IMR-90 (cell line): ENCODE results near the gene ZNF169. TPM values are rescaled to one million over a fixed set of nuclear protein-coding genes. Genes with fewer than 3 reads are reported as not detected.

ENCODE experiments used
- ATAC-seq: fragments of 200-7000 bp; cut with Tn5 transposase; 2 replicates; pipeline ENCODE4 v1.9.1; 2020; ENCODE audit warnings: low read depth, mild to moderate bottlenecking, moderate library complexity
- Bru-seq: library from RNA; stranded (reverse); fragments of 400-500 nt; gene quantifications from one replicate; lab custom pipeline; 2021; lab: Mats Ljungman, UMichigan
- BruChase-seq, 2 experiments: library from RNA; stranded (reverse); fragments of 400-500 nt; gene quantifications; one replicate each; lab custom pipeline; 2021; lab: Mats Ljungman, UMichigan
- BruUV-seq: library from RNA; stranded (reverse); fragments of 400-500 nt; replicated peaks from 2 replicates; lab custom pipeline; 2021; lab: Mats Ljungman, UMichigan
- CTCF ChIA-PET: fragments of 300-600 bp; formaldehyde crosslinking; extraction: SDS; loops from one replicate; lab custom pipeline; 2021; ENCODE audit warnings: antibody characterized with exemption; lab: Yijun Ruan, JAX
- POLR2A ChIA-PET: fragments of 300-600 bp; sonication (Branson Sonifier 250); formaldehyde crosslinking; loops from one replicate; lab custom pipeline; 2022; ENCODE audit warnings: antibody characterized with exemption; ENCODE audit not compliant: unreplicated experiment; lab: Charles Lee
- DNase-seq: peaks from one replicate; pipeline ENCODE4 v3.0.0; 2013
- H2AFZ ChIP-seq: replicated peaks from 2 replicates; pipeline ENCODE3; 2013; ENCODE audit warnings: low read length, mild to moderate bottlenecking; ENCODE audit not compliant: poor library complexity
- H2AK5ac ChIP-seq: 2 replicates; pipeline ENCODE4 v1.6.1; 2013; ENCODE audit warnings: low read depth, low read length, inconsistent platforms
- H2AK9ac ChIP-seq: replicated peaks from 2 replicates; pipeline ENCODE3; 2013; ENCODE audit warnings: mild to moderate bottlenecking, low read depth, low read length, moderate library complexity; ENCODE audit not compliant: poor library complexity
- H2BK120ac ChIP-seq: 2 replicates; pipeline ENCODE4 v1.6.1; 2013; ENCODE audit warnings: low read depth, low read length, inconsistent platforms
- H2BK15ac ChIP-seq: 3 replicates; pipeline ENCODE4 v1.6.1; 2013; ENCODE audit warnings: low read depth, low read length, inconsistent platforms
- H2BK20ac ChIP-seq: 2 replicates; pipeline ENCODE4 v1.6.1; 2013; ENCODE audit warnings: low read depth, mild to moderate bottlenecking, inconsistent platforms, low read length, moderate library complexity
- H2BK5ac ChIP-seq: 2 replicates; pipeline ENCODE4 v1.6.1; 2013; ENCODE audit warnings: mild to moderate bottlenecking, low read depth, low read length, inconsistent platforms; ENCODE audit not compliant: poor library complexity, severe bottlenecking
- H3K14ac ChIP-seq: replicated peaks from 2 replicates; pipeline ENCODE4 v1.6.1; 2013; ENCODE audit warnings: low read depth, low read length, inconsistent platforms
- H3K18ac ChIP-seq: 2 replicates; pipeline ENCODE4 v1.6.1; 2013; ENCODE audit warnings: low read depth, low read length, control low read depth
- H3K23ac ChIP-seq: 2 replicates; pipeline ENCODE4 v1.6.1; 2013; ENCODE audit warnings: low read depth, low read length, inconsistent platforms
- H3K27ac ChIP-seq: 2 replicates; pipeline ENCODE4 v1.5.1; 2013; ENCODE audit warnings: mild to moderate bottlenecking, control low read depth, low read length; ENCODE audit not compliant: insufficient read depth
- H3K27me3 ChIP-seq: 2 replicates; pipeline ENCODE4 v1.6.1; 2013; ENCODE audit warnings: low read length; ENCODE audit not compliant: control insufficient read depth, insufficient read depth
- H3K36me3 ChIP-seq: 2 replicates; pipeline ENCODE4 v1.6.1; 2013; ENCODE audit warnings: low read length, mixed read lengths; ENCODE audit not compliant: control insufficient read depth, insufficient read depth
- H3K4ac ChIP-seq: 2 replicates; pipeline ENCODE4 v1.6.1; 2013; ENCODE audit warnings: low read depth, low read length, inconsistent platforms
- H3K4me1 ChIP-seq: 2 replicates; pipeline ENCODE4 v1.6.1; 2013; ENCODE audit warnings: low read length, mixed read lengths; ENCODE audit not compliant: control insufficient read depth, insufficient read depth
- H3K4me2 ChIP-seq: 2 replicates; pipeline ENCODE4 v1.6.1; 2013; ENCODE audit warnings: low read depth, mild to moderate bottlenecking, control low read depth, low read length, moderate library complexity
- H3K4me3 ChIP-seq: 2 replicates; pipeline ENCODE4 v1.5.1; 2013; ENCODE audit warnings: low read depth, mild to moderate bottlenecking, control low read depth, low read length, moderate library complexity; ENCODE audit not compliant: insufficient read depth
- H3K56ac ChIP-seq: 2 replicates; pipeline ENCODE4 v1.6.1; 2013; ENCODE audit warnings: low read length, inconsistent platforms; ENCODE audit not compliant: insufficient read depth; ENCODE audit errors: extremely low read depth
- H3K79me1 ChIP-seq, 2 experiments: 2 replicates each; pipeline ENCODE4 v1.6.1; 2013; ENCODE audit warnings: low read length in 2 of 2, inconsistent platforms in 1 of 2, low read depth in 1 of 2
- H3K9ac ChIP-seq: 2 replicates; pipeline ENCODE4 v1.6.1; 2013; ENCODE audit warnings: low read depth, low read length, control low read depth
- H3K9me1 ChIP-seq: 2 replicates; pipeline ENCODE4 v1.6.1; 2013; ENCODE audit warnings: low read length, inconsistent platforms; ENCODE audit not compliant: insufficient read depth
- H3K9me3 ChIP-seq: 2 replicates; pipeline ENCODE4 v1.6.1; 2013; ENCODE audit warnings: low read length; ENCODE audit not compliant: control insufficient read depth, insufficient read depth
- H4K20me1 ChIP-seq: 2 replicates; pipeline ENCODE4 v1.6.1; 2013; ENCODE audit warnings: low read length, inconsistent platforms; ENCODE audit not compliant: insufficient read depth
- H4K5ac ChIP-seq: 2 replicates; pipeline ENCODE4 v1.6.1; 2013; ENCODE audit warnings: mild to moderate bottlenecking, low read depth, low read length, control low read depth
- H4K8ac ChIP-seq, 2 experiments: 2 replicates each; pipeline ENCODE4 v1.6.1; 2013; ENCODE audit warnings: low read depth in 2 of 2, low read length in 2 of 2, control low read depth in 1 of 2, inconsistent platforms in 1 of 2
- H4K91ac ChIP-seq: 2 replicates; pipeline ENCODE4 v1.6.1; 2013; ENCODE audit warnings: low read depth, low read length, inconsistent platforms; ENCODE audit not compliant: insufficient read depth
- CEBPB ChIP-seq: IDR thresholded peaks from 2 replicates; pipeline ENCODE4 v1.6.1; 2012; ENCODE audit warnings: low read depth, low read length, improper control_type of control experiment
- CHD1 ChIP-seq: IDR thresholded peaks from 2 replicates; pipeline ENCODE4 v1.6.1; 2012; ENCODE audit warnings: low read depth, low read length, improper control_type of control experiment
- FOS ChIP-seq: fragments of 150-350 bp; IDR thresholded peaks from 2 replicates; pipeline ENCODE4 v1.6.1; 2016; ENCODE audit warnings: low read depth, low read length
- MAFK ChIP-seq: IDR thresholded peaks from 2 replicates; pipeline ENCODE4 v1.6.1; 2012; ENCODE audit warnings: low read depth, low read length, improper control_type of control experiment
- MXI1 ChIP-seq: IDR thresholded peaks from 2 replicates; pipeline ENCODE4 v1.6.1; 2012; ENCODE audit warnings: low read depth, mild to moderate bottlenecking, low read length, moderate library complexity, borderline replicate concordance
- NFE2L2 ChIP-seq: fragments of 150-350 bp; IDR thresholded peaks from 2 replicates; pipeline ENCODE4 v1.6.1; 2016; ENCODE audit warnings: low read depth, mild to moderate bottlenecking, low read length
- POLR2A ChIP-seq: IDR thresholded peaks from 2 replicates; pipeline ENCODE4 v1.6.1; 2012; ENCODE audit warnings: mild to moderate bottlenecking, low read depth, low read length
- RAD21 ChIP-seq: IDR thresholded peaks from 2 replicates; pipeline ENCODE4 v1.6.1; 2012; ENCODE audit warnings: low read length, improper control_type of control experiment
- RFX5 ChIP-seq: IDR thresholded peaks from 2 replicates; pipeline ENCODE4 v1.8.0; 2012; ENCODE audit warnings: low read depth, mild to moderate bottlenecking, low read length, moderate library complexity
- WGBS, 2 experiments: methylation state at CpG; one replicate each; pipeline versions ENCODE4 v1.1.5 to v1.1.7; 2013; ENCODE audit warnings: missing lambda C conversion rate in 2 of 2; ENCODE audit not compliant: insufficient read length in 1 of 2; ENCODE audit errors: extremely low coverage in 2 of 2; 5-methylcytosine and 5-hydroxymethylcytosine counted together
- dilution Hi-C: fragments of 300-500 bp; cut with HindIII; formaldehyde crosslinking; loops from one replicate; pipeline ENCODE4 v1.14.3; 2018; ENCODE audit warnings: low sequenced_read_pairs; ENCODE audit not compliant: unreplicated experiment
- in situ Hi-C: fragments of 300-500 bp; cut with MboI; formaldehyde crosslinking; loops from 3 replicates; pipeline ENCODE4 v1.14.3; 2019; ENCODE audit warnings: low sequenced_read_pairs, inconsistent platforms, mixed read lengths
- intact Hi-C: fragments of 100-400 bp; cut with micrococcal nuclease; formaldehyde crosslinking; loops from 2 replicates; pipeline ENCODE4 v1.10.0; 2022
- long read RNA-seq: library from polyadenylated mRNA; unstranded; transcript quantifications from one replicate; pipeline ENCODE4 v2.0.0, GENCODE V29; 2021; ENCODE audit not compliant: unreplicated experiment
- polyA plus RNA-seq, 3 experiments: library from polyadenylated mRNA; depleted of rRNA; stranded (reverse); fragments of >200 nt; gene quantifications; 2 replicates each; pipeline ENCODE4 v1.2.3, GENCODE V29; 2012; ENCODE audit warnings: low replicate concordance in 1 of 3
- total RNA-seq: library from RNA; depleted of rRNA; stranded (reverse); fragments of >200 nt; gene quantifications from 2 replicates; pipeline ENCODE4 v1.2.3, GENCODE V29; 2012; rRNA removed
- TF ChIP-seq, protein P1 (sequence below): conservative IDR thresholded peaks from 2 replicates; pipeline ENCODE4 v1.5.1; 2012; ENCODE audit warnings: mild to moderate bottlenecking, low read depth, low read length, improper control_type of control experiment
- TF ChIP-seq, protein P2 (sequence below): fragments of 150-350 bp; IDR thresholded peaks from 2 replicates; pipeline ENCODE4 v1.6.1; 2017; ENCODE audit warnings: mild to moderate bottlenecking, antibody characterized with exemption, low read length, low read depth
- TF ChIP-seq, protein P3 (sequence below): fragments of 150-350 bp; IDR thresholded peaks from 2 replicates; pipeline ENCODE4 v1.6.1; 2016; ENCODE audit warnings: low read depth, mild to moderate bottlenecking, low read length, moderate library complexity, borderline replicate concordance

The ZNF169 gene
- 2.7 and 4.4 TPM in 2 replicates for total RNA-seq
- 2.0 and 3.2 TPM in 2 replicates for polyA plus RNA-seq (2012; rRNA removed)
- polyA plus RNA-seq (2012; cell fraction: cytosol; rRNA removed) = 0.32 and 0.91 TPM in 2 replicates
- polyA plus RNA-seq (2012; cell fraction: nucleus; rRNA removed; ENCODE audit: low replicate concordance) = 9.9 and 21.8 TPM in 2 replicates
- percentile 59 among the genes with signal in this experiment for Bru-seq, nascent RNA
- BruChase-seq, experiment 1, labeled RNA remaining after a 6-hour chase = percentile 65 among the genes with signal in this experiment
- BruChase-seq, experiment 2, labeled RNA remaining after a 2-hour chase = percentile 54 among the genes with signal in this experiment
- long read RNA-seq, partial matches to known transcripts = 0 of 1 reads
- long read RNA-seq, other reads (novel, unspliced or antisense) = 1 of 1 reads

DNA sequence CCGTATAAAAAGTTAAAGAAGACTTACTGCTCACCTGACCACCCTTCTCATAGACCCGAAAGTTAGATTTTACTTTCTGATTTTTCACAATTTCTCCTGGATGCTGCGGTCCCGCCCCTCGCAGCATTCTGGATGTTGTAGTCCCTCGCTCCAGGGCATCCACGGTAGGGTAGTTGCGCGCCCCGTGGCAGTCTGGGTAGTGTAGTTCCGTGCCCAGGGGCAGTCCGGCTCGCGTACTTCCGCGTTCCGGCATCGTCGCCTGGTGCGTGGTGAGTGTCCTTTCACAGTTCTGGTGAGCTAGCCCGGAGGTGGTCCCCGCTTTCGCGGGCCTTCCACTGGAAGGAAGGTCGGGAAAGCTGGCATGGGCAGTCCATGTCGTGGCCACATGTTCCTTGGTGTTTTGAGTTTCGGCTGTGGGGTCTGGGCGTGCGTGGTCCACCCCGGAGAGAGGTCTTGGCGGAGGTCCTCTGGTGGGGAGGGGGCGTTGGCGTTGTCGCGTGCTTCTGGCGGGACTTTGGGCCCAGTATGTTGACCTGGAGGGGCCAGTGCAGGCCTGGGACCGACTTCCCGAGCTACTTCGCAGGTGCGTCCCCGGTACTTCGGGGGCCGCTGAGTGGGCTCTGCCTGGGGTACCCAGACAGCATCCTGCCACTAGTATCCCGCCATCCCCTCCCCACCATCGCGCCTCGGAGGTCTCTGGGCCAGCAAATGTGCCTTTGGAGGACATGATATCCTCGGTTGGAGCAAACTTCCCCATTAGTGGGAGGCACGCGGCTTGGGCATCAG lies at the start of gene ZNF169:
Gene ZNF169, plus strand, starts transcription at position 222 of the 786 bp plus-strand sequence. CDS start 19,515 bp downstream, outside the sequence.
- CTCF ChIA-PET = no interaction called here
- TF ChIP-seq RAD21 (no peak), POLR2A (peak; percentile 57), CHD1 (no peak), NFE2L2 (no peak), MAFK (no peak), RFX5 (no peak), FOS (no peak), MXI1 (peak; percentile 54; the same call in 1 of the 2 replicates), CEBPB (no peak)
- TF ChIP-seq, protein P1, sequence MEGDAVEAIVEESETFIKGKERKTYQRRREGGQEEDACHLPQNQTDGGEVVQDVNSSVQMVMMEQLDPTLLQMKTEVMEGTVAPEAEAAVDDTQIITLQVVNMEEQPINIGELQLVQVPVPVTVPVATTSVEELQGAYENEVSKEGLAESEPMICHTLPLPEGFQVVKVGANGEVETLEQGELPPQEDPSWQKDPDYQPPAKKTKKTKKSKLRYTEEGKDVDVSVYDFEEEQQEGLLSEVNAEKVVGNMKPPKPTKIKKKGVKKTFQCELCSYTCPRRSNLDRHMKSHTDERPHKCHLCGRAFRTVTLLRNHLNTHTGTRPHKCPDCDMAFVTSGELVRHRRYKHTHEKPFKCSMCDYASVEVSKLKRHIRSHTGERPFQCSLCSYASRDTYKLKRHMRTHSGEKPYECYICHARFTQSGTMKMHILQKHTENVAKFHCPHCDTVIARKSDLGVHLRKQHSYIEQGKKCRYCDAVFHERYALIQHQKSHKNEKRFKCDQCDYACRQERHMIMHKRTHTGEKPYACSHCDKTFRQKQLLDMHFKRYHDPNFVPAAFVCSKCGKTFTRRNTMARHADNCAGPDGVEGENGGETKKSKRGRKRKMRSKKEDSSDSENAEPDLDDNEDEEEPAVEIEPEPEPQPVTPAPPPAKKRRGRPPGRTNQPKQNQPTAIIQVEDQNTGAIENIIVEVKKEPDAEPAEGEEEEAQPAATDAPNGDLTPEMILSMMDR = no peak
- TF ChIP-seq, protein P2, sequence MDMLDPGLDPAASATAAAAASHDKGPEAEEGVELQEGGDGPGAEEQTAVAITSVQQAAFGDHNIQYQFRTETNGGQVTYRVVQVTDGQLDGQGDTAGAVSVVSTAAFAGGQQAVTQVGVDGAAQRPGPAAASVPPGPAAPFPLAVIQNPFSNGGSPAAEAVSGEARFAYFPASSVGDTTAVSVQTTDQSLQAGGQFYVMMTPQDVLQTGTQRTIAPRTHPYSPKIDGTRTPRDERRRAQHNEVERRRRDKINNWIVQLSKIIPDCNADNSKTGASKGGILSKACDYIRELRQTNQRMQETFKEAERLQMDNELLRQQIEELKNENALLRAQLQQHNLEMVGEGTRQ = peak; percentile 25; the same call in 1 of the 2 replicates
- TF ChIP-seq, protein P3, sequence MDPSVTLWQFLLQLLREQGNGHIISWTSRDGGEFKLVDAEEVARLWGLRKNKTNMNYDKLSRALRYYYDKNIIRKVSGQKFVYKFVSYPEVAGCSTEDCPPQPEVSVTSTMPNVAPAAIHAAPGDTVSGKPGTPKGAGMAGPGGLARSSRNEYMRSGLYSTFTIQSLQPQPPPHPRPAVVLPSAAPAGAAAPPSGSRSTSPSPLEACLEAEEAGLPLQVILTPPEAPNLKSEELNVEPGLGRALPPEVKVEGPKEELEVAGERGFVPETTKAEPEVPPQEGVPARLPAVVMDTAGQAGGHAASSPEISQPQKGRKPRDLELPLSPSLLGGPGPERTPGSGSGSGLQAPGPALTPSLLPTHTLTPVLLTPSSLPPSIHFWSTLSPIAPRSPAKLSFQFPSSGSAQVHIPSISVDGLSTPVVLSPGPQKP = no peak

More for the DNA sequence above, at the start of gene ZNF169:
- no peak within 1 kb of the TSS for H2BK20ac ChIP-seq
- H2AK5ac ChIP-seq = peak within 1 kb of the TSS; percentile 26; the same call in 1 of the 2 replicates
- H3K14ac ChIP-seq = peak within 1 kb of the TSS; percentile 94
- peak; percentile 82 for DNase-seq
- no peaks in the 10 kb centered on the region for H3K9me3 ChIP-seq
- peak within 1 kb of the TSS; percentile 86 for H3K4ac ChIP-seq
- POLR2A ChIA-PET = interaction anchor here (0.6 kb wide), 1 partner anchor 11 kb away, joined by 3 read pairs; no protein-coding TSS in a partner anchor
- in situ Hi-C loops (loop anchor here (25.0 kb wide), 1 partner anchor 97 kb away; no protein-coding TSS in a partner anchor), dilution Hi-C loops (no loop called here), intact Hi-C loops (no loop called here)
- H3K27me3 ChIP-seq = peaks cover 3% of the 10 kb centered on the region; the same call in 1 of the 2 replicates
- peak; percentile 100 for ATAC-seq
- no TSS peak for BruUV-seq
- H3K4me3 ChIP-seq = peak within 1 kb of the TSS; percentile 66
- peak within 1 kb of the TSS; percentile 80 for H3K9ac ChIP-seq
- peak within 1 kb of the TSS; percentile 32 for H4K5ac ChIP-seq
- H3K23ac ChIP-seq = peak within 1 kb of the TSS; percentile 63
- H3K4me2 ChIP-seq = peak within 1 kb of the TSS; percentile 91
- peak within 1 kb of the TSS; percentile 87 for H4K91ac ChIP-seq
- peak within 1 kb of the TSS; percentile 9; the same call in 1 of the 2 replicates for H2BK120ac ChIP-seq
- peak within 1 kb of the TSS; percentile 71 to 97; a peak in 3 of 4 replicates for H4K8ac ChIP-seq
- no peak within 1 kb of the TSS for H2BK15ac ChIP-seq
- H2BK5ac ChIP-seq = peak within 1 kb of the TSS; percentile 14
- peak within 1 kb of the TSS; percentile 99 for H2AFZ ChIP-seq
- peaks cover 6 to 17% of the 10 kb centered on the region in 2 experiments for H3K79me1 ChIP-seq
- H3K4me1 ChIP-seq = no peaks in the 10 kb centered on the region
- H3K18ac ChIP-seq = peak within 1 kb of the TSS; percentile 13
- H3K56ac ChIP-seq = peak within 1 kb of the TSS; percentile 57; the same call in 1 of the 2 replicates
- H3K36me3 ChIP-seq = no peaks in the 10 kb centered on the region
- H4K20me1 ChIP-seq = no peaks in the 10 kb centered on the region
- 0% methylated on average over 15 of the region's 50 CpGs; no CpG with 5 or more reads in 1 of the 2 experiments for WGBS, 2 experiments
- peak within 1 kb of the TSS; percentile 92 for H2AK9ac ChIP-seq
- no peaks in the 10 kb centered on the region for H3K9me1 ChIP-seq
- peak within 1 kb of the TSS; percentile 65 for H3K27ac ChIP-seq
